OCI-M2 (cell line): ENCODE data around the gene LCT.
"Not testable (repeated sequence)": the region's sequence is repeated elsewhere in the genome, so short reads cannot be mapped to it uniquely, and the experiment has no call there.

Experiments used
- DNase-seq: peaks from one replicate; lab custom pipeline; 2025; ENCODE audit not compliant: unreplicated experiment; lab: John Stamatoyannopoulos, UW

The LCT gene

DNA sequence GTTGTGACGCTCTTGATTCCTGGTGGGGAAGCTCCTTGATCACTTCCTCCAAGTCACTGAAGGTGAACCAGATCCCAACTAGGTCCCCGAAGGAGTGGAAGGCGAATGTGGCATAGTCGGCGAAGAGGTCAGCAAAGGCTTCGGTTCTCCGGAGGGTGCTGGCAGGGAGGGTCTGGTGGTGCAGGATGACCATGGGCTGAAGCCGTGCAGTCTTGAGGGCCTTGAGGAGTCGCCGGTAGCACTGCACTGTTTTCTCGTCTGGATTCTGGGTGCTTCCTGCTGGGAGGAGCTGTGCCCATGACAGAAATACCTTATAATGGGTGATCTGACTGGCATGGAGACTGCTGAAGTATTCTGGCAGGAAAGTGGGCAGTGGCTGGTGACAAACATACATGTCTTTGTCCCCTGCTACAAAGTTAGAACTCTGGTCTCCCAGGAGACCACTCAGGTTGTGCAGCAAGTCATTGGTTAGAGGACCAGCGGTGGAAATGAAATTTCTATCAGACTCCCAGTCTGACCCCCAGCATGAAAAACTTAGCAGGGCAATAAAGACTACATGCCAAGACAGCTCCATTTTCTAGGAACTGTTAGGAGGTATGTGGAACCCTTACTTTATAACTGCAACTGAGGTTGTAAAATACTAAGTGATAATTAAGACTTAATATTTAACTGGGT is at the start of gene LCT:
LCT (minus strand) TSS at position 589 of the 675 bp plus-strand sequence; CDS start at position 574, 15 bp downstream.
- DNase-seq, result no peak

GRCh38 chr2:135885709-135886108 is 48.7 kb upstream of the LCT start:
- no peak for DNase-seq

DNA sequence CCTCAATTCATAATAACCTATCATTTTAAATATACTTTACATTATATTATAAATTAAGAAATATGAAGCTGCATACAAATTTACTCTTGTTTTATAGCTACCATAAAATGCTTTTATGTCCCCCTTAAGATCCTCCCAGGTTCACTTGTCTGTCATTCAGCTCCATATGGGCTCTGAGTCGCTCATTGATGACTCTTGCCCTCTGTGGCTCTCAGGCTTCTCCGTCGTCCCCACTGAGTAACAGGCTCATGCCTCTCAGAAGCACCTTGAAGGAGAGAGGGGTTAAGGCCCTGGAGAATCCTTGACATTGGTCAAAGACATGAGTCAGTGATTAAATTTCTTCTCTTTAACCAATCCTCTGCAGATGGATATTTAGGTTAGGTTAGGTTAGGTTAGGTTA is 45.4 kb upstream of the LCT start:
- DNase-seq, result no peak

DNA sequence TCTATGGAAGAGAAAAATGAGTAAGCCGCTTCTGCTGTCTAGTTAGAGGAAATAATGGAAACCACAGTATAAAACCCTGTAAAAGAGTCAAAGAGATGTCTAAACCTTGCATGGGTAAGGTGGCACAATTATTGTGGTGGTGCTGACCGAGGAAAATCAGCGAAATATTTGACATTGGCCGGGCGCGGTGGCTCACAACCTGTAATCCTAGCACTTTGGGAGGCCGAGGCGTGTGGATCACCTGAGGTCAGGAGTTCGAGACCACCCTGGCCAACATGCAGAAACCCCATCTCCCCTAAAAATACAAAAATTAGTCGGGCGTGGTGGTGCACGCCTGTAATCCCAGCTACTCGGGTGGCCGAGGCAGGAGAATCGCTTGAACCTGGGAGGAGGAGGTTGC is 39.8 kb upstream of the LCT start:
- DNase-seq, result not testable (repeated sequence)

- DNase-seq, result peak; percentile 71
These were observed 39.2 kb upstream of the LCT start, which contains the start of gene MCM6 for GRCh38 chr2:135876066-135876711. TSS of gene MCM6 (minus strand) at chr2:135876443. CDS start at chr2:135876365, 78 bp downstream.

- DNase-seq, result no peak
These were observed 38.6 kb upstream of the LCT start for GRCh38 chr2:135875491-135876065.

DNA sequence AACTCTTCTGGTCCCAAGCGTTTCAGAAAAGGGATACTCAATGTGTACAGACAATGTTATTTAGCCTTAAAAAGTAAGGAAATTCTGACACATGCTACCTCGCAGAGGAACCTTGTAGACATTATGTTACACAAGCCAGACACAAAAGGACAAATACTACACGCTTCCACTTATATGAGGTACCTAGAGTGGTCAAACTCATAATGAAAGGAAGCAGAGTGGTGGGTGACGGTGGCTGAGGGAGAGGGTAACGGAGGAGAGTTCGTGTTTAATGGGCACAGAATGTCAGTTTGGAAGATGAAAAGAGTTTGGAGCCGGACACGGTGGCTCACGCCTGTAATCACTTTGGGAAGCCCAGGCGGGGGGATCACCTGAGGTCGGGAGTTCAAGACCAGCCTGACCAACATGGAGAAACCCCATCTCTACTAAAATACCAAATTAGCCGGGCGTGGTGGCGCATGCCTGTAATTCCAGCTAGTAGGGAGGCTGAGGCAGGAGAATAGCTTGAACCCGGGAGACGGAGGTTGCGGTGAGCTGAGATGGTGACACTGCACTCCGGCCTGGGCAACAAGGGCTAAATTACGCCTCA is 37.9 kb upstream of the LCT start:
- no peak for DNase-seq

DNA sequence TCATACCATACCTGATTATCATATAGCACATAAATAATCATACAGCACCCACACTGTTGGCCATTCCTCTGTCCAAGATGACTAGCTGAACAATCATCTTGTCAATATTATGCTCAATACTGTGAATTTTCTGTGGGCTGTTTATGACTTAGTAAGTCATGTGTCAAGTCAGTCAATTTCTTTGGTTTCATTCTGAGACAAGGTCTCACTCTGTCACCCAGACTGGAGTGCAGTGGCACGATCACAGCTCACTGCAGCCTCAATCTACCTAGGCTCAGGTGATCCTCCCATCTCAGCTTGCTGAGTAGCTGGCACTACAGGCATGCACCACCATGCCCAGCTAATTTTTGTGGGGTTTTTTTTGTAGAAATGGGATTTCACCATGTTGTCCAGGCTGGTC is 33.6 kb upstream of the LCT start:
- DNase-seq, result no peak

- DNase-seq, result no peak
These were observed 26.2 kb upstream of the LCT start for GRCh38 chr2:135863233-135863632.

DNA sequence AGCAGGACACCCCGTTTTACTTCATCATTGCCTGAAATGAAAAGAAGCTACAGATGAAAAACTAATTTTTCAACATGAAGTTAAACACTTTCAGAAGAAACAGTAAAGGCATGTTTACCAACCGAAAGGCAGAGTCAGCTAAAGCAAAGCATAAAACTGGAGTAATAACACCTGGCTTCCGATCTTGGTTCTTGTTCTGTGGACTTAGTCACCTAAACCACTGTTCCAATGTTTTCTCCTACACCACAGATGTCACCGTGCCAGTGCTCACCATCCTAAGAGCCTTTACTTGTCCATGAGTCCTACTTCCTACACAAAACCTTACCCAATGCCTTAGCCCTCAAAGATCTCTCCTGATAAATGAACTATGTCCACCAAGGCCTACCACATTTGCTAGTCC is 25.7 kb upstream of the LCT start:
- no peak for DNase-seq

- DNase-seq, result no peak
These were observed 16.4 kb upstream of the LCT start for GRCh38 chr2:135853401-135853800.

DNA sequence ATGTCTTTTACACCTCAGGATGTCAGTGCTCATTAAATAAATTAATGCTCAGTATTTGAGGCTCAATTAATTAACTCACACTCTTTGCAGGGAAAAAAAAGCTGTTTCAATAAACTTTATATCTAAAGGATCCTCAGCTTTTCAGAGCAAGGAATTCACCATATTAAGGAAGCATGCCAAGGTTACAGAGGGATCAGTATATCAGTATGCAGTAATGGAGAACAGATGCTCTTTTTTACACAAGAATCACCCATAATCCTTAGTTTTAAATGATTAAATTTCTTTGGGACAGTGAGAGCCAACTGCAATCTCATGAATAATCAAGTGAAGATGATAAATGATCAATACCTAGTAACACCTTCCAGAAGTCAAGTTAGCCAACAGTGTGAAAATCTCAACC is 14.9 kb upstream of the LCT start:
- DNase-seq, result no peak

GRCh38 chr2:135850892-135851668 is 14.1 kb upstream of the LCT start:
- DNase-seq, result no peak

GRCh38 chr2:135849087-135849486 is 12.1 kb upstream of the LCT start:
- no peak for DNase-seq

GRCh38 chr2:135845997-135846396 is 9.0 kb upstream of the LCT start:
- no peak for DNase-seq

- DNase-seq, result no peak
These were observed 8.3 kb upstream of the LCT start for GRCh38 chr2:135845257-135845656.

DNA sequence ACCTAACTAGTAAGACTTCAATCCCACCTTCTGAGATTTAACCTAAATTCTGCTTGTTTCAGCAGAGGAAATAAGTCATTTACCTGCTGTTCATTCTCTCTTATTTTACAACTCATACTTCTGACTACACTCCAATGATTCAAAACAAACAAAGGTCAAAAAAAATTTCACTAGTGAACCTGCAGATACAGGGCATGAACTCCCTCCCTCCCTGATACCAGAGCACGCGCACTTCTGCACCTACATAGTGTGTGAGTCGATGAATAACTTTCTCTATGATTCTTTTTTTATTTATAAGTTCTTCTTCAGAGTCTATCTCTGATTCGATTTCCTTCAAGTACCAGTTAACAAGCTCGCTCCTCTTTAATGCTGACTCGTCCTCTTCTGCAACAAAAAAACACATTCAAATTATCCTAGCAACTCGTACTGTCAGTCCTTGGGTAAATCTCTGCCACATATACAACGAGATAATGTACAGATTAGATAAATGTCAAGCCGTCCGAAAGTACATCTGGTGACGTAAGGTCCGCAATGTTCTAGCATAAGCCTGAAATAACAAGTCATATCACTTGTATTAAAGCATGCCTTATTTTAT is 7.4 kb upstream of the LCT start:
- no peak for DNase-seq

DNA sequence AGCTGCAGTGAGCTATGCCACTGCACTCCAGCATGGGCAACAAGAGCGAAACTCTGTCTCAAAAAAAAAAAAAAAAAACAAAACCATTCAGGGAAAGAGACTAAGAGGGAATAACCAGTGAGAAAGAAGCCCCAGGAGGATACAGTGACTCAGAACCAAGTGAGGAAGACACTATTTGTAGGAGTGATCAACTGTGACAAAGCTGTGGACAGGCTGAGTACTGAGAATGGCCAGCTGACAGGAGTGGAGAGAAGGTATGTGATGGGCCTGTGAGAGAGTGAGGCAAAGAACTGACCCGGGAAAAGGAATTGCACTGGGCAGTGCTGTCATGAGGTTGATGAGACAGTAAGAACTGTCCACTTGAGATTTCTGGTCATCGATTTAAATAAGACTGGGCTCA is 6.7 kb upstream of the LCT start:
- no peak for DNase-seq

- no peak for DNase-seq
These were observed 3.6 kb upstream of the LCT start for GRCh38 chr2:135840601-135841000.

GRCh38 chr2:135839713-135840112 is 2.7 kb upstream of the LCT start:
- no peak for DNase-seq

DNA sequence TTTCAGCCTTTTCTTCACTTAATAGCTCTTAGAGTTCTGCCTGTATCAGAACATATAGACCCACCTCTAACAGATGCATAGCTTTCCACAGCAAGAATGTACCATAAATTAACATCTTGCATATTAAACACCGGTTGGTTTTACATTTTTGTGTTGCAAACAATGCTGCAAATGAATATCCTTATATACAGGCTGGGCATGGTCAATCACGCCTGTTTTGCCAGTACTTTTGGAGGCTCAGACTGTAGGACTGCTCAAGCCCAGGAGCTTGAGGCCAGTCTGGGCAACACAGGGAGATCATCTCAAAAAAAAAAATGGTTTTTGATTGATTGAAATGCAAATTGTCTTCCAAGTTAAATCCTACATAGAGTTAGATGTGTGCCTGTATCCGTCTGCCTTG is 1.5 kb upstream of the LCT start:
- no peak for DNase-seq
